GM12892 (cell line): ENCODE measurements around the gene SNX15.

Experiments used
- DNase-seq: peaks from one replicate; pipeline ENCODE4 v3.0.0; 2011; ENCODE audit not compliant: insufficient read length
- FAIRE-seq: peaks from 2 replicates; lab custom pipeline; 2011; peaks lifted over from hg19 to GRCh38; lab: Jason Lieb, UNC
- POLR2A ChIP-seq: IDR thresholded peaks from 2 replicates; pipeline ENCODE4 v1.6.1; 2011; ENCODE audit warnings: low read depth, low read length, control low read depth
- POLR2AphosphoS5 ChIP-seq: IDR thresholded peaks from 2 replicates; pipeline ENCODE4 v1.6.1; 2011; ENCODE audit warnings: low read depth, low read length, control low read depth
- TAF1 ChIP-seq: IDR thresholded peaks from 2 replicates; pipeline ENCODE4 v1.6.1; 2011; ENCODE audit warnings: low read depth, mild to moderate bottlenecking, control low read depth, low read length, borderline replicate concordance

SNX15 gene

DNA sequence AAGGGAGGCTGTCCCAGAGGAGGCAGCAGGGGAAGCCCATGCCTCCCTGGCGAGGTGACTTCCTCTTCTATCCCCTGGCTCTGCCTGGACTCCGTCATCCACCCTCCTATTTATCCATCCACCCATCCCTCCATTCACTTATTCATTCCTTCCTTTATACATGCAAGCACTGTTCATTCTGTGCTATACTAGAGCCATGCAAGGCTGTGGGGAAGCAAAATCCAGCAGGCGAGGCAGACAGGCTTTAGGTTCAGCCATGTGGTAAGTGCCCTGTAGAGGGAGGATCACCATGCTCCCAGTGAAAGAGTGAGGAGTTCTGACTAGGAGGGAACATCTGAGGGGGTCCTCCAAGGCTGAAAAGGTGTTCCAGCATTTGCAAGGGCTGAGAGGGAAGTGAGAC, 32.3 kb downstream of the SNX15 start:
- DNase-seq (no peak), FAIRE-seq (no peak)
- no peak for TF ChIP-seq TAF1
- TF ChIP-seq POLR2A: no peak
- no peak for TF ChIP-seq POLR2AphosphoS5

- TF ChIP-seq POLR2A (no peak), TAF1 (no peak), POLR2AphosphoS5 (no peak)
- FAIRE-seq (no peak), DNase-seq (no peak)
Observed at GRCh38 chr11:65059959-65060824, 33.0 kb downstream of the SNX15 start.

- FAIRE-seq (no peak), DNase-seq (no peak)
- TF ChIP-seq TAF1: no peak
- TF ChIP-seq POLR2A: no peak
- no peak for TF ChIP-seq POLR2AphosphoS5
Observed at GRCh38 chr11:65060913-65061408, 33.7 kb downstream of the SNX15 start.

DNA sequence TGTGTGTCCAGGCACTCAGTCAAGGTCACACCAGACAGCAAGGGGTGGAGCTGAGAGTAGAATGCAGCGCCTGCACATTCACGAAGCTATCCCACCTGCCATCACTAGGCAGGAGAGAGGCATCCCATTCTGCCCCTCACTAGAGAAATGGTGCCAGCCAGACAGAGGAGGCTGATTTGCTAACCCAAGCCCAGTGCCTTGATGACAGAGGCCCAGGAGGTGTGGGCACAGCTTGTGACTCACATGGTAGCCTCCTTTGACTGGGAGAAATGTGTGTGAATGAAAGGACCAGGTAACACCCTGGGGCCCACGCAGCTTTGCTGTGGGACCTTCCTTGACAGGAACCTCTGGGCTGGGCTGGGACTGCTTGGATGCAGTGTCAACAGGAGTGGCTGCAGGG, 36.3 kb downstream of the SNX15 start:
- TF ChIP-seq TAF1 (no peak), POLR2AphosphoS5 (no peak), POLR2A (no peak)
- no peak for FAIRE-seq

DNA sequence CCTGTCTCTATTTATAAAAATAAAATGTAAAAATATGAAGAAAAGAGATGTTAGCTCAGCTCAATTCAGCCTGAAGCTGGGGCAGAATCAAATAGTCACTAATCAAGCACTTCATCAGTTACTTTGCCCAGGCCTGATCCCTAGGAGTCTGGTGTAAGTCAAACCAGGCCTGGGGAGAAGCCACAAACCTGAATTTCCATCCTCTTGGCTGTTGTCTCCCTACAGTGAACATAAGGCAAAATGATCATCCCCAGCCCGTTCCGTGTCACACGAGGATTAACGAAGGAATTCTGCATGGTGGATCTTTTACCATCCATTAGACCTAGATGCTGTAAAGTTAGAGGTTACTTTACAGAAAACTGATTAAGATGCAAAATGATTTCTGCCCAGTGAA, 37.6 kb downstream of the SNX15 start:
- no peak for DNase-seq
- TF ChIP-seq POLR2AphosphoS5: no peak
- no peak for TF ChIP-seq TAF1
- TF ChIP-seq POLR2A: no peak
- no peak for FAIRE-seq

More for the DNA sequence above, 36.3 kb downstream of the SNX15 start:
- no peak for DNase-seq

DNA sequence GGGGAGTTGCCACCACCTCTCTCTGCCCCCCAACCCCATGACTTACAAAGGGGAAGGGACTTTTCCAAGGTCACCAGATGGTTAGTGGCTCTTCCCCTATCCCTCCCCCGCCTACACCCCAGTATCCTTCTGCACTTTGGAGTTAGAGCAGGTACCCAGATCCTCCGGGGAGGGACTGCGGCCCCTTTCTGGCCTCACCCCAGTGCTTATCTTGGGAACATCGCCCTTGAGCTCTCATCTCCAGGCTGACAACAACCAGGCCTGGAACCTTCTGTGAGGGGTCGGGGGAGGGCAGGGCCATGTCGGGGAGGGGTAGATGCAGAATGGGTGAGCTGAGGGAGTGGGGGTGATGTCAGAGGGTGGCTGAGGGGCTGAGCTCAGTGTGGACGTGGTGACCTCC, 38.6 kb downstream of the SNX15 start:
- TF ChIP-seq POLR2AphosphoS5 (no peak), TAF1 (no peak), POLR2A (no peak)
- FAIRE-seq (no peak), DNase-seq (no peak)

GRCh38 chr11:65066315-65066714, 39.1 kb downstream of the SNX15 start:
- no peak for TF ChIP-seq POLR2AphosphoS5
- TF ChIP-seq POLR2A: no peak
- TF ChIP-seq TAF1: no peak
- DNase-seq (no peak), FAIRE-seq (no peak)

DNA sequence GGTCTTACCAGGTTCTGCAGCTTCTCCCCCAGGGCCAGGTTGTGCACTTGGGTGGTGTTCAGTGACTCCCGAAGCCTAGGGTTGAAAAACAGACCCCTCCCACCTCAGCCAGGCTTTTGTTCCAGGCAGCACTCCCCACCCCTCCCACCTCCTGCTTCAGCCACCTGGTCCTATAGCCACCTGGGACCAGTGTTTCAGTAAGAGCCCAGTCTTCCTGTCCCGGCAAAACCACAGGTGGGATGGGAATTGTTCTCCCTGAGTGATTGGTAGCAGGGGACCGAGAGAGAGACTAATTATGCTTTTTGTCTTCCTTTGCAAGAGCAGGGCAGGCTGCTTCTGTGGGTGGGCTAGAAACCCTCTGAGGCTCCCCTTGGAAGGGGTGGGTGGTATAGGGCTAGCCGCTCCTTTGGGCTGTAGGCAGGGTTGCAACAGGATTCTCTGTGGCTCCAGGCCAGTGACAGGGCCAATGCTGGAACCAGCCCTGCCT, 39.6 kb downstream of the SNX15 start:
- no peak for DNase-seq
- no peak for TF ChIP-seq POLR2A
- TF ChIP-seq POLR2AphosphoS5: no peak
- TF ChIP-seq TAF1: no peak
- FAIRE-seq: peak; percentile 14

DNA sequence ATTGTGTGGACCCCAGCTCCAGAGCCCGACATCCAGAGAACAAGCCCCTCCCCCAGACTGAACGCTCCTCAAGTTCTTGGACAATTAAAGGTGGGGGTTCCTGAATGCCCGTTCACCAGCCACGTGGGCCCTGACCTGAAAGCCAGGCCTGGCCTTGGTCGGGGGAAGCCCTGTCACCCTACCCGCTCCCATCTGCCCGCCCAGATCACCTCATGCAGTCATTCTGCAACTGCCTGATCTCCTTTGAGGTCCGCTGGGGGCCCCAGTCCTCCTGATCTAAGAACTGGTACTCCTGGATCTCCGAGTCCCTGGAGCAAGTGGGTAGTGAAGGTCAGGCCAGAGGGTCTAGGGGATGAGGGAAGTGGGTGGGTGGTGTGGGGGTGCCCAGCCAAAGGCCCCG, 40.2 kb downstream of the SNX15 start:
- DNase-seq: peak; percentile 65
- no peak for TF ChIP-seq TAF1
- no peak for TF ChIP-seq POLR2AphosphoS5
- no peak for TF ChIP-seq POLR2A
- peak; percentile 79 for FAIRE-seq

DNA sequence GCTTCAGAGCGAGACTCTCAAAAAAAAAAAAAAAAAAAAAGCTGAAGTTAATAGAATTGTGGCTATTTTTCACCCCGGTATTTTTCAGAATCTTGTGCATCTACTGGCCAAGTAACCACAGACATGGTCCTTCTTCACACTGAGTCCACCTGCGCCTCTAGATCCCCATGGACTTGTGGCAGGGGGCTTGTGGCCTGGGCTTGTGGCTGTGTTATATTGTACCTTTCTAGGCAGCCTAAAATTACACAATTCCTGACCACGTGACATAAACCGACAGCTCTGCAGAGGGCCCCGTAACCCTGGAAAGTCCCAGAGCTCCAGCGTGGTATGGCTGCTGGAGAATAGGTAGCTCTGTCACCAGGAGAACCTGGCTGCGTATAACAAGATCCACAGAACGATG, 42.0 kb downstream of the SNX15 start:
- TF ChIP-seq TAF1: no peak
- no peak for TF ChIP-seq POLR2A
- no peak for TF ChIP-seq POLR2AphosphoS5
- FAIRE-seq (peak; percentile 88), DNase-seq (no peak)

- DNase-seq: no peak
- peak; percentile 51 for FAIRE-seq
Observed at GRCh38 chr11:65071907-65072630, 44.8 kb downstream of the SNX15 start.

GRCh38 chr11:65072631-65072966, 45.4 kb downstream of the SNX15 start:
- FAIRE-seq (no peak), DNase-seq (no peak)
- no peak for TF ChIP-seq POLR2A
- no peak for TF ChIP-seq TAF1

More at GRCh38 chr11:65071907-65072630, 44.8 kb downstream of the SNX15 start:
- no peak for TF ChIP-seq TAF1
- TF ChIP-seq POLR2A: peak; percentile 34; the same call in 1 of the 2 replicates

GRCh38 chr11:65077451-65077850, 50.2 kb downstream of the SNX15 start:
- FAIRE-seq (no peak), DNase-seq (no peak)
- TF ChIP-seq POLR2A: no peak
- no peak for TF ChIP-seq TAF1
- no peak for TF ChIP-seq POLR2AphosphoS5
